ENCODE data around the gene SFRP5.
A peak's percentile ranks its signal among the peaks of the same experiment; 100 is the strongest.

SFRP5 gene

DNA sequence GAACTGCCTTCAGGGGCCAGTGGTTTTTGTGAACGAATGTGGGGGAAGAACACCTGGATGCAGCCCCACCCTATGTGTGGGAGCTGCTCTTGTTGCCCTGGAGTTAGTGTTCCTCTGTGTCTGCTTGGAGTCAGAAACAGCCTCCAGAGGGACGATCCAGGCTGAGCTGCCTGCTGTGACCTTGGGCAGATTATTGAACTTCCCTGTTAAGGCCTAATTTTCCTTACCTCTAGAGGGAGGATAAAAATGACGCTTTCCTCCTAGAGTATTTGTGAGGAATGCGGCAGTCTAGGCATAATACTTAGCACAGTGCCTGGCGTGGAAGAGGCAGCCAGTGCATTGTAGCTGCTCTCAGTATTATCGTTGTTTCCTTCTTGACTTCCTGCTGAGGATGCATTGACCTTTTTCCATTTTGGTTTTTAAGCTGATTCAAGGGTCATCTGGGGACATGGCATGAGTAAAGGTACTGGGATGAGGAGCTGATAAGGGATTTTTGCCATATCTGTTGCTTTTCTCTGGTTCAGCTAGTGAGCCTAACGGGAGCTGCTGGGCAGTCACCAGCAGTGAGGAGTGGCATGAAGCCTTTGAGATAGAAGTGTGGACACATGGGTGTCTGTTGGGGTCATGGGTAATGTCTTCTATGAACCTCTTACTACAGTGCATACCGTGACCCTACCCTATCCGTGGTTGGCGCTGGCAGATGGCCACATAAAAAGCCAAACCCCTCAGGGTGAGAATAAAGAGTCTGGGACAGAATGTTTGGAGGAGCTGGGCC, 28.4 kb downstream of the SFRP5 start:
- TF ChIP-seq, protein P1, sequence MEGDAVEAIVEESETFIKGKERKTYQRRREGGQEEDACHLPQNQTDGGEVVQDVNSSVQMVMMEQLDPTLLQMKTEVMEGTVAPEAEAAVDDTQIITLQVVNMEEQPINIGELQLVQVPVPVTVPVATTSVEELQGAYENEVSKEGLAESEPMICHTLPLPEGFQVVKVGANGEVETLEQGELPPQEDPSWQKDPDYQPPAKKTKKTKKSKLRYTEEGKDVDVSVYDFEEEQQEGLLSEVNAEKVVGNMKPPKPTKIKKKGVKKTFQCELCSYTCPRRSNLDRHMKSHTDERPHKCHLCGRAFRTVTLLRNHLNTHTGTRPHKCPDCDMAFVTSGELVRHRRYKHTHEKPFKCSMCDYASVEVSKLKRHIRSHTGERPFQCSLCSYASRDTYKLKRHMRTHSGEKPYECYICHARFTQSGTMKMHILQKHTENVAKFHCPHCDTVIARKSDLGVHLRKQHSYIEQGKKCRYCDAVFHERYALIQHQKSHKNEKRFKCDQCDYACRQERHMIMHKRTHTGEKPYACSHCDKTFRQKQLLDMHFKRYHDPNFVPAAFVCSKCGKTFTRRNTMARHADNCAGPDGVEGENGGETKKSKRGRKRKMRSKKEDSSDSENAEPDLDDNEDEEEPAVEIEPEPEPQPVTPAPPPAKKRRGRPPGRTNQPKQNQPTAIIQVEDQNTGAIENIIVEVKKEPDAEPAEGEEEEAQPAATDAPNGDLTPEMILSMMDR (IDR thresholded peaks at IDR 0.05; ENCODE audit: low read depth, low read length): no peak
- H3K4me3 ChIP-seq (ENCODE audit: low read depth, low read length): no peak overlapping the region

DNA sequence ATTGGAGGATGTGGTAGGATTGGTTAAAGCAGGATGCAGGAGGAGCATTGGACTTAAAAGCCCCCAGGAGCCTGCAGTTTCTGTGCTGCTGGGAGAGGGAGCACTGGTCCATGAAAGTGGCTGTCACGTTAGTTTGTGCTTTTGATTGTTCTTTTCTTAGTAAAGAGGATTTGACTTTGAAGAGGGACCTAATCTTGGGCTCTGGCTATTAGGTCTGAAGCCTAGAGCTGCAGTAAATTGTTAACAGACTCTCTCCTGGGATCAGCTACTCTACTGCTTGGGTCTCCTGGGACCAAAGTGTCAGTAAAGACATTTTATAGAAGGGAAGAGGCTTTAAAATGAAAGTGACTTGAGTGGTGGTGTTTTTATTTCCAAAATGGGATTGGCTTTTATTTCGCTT, 31.2 kb downstream of the SFRP5 start:
- TF ChIP-seq, protein P1 (IDR thresholded peaks at IDR 0.05; ENCODE audit: low read depth, low read length): no peak
- no peak overlapping the region for H3K4me3 ChIP-seq (ENCODE audit: low read depth, low read length)

DNA sequence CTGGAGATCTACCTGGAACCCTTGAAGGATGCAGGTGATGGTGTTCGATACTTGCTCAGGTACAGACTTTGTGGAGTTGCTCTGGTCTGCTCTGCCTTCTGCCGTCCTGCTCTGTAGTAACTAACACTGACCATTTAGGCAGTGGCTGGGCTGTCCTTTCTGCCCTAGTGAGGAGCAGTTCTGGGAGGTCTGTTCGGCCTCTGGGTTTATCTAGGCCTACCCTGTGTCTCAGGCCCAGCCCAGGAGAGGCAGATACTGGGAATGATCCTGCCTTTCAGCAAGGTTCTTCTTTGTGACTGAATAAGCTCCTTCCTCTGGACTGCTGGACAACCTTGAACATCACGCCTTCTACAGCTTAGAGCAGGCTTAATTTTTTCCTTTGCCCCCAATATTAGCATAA, 33.2 kb downstream of the SFRP5 start:
- H3K4me3 ChIP-seq (ENCODE audit: low read depth, low read length): no peak overlapping the region
- TF ChIP-seq, protein P1 (IDR thresholded peaks at IDR 0.05; ENCODE audit: low read depth, low read length): no peak

DNA sequence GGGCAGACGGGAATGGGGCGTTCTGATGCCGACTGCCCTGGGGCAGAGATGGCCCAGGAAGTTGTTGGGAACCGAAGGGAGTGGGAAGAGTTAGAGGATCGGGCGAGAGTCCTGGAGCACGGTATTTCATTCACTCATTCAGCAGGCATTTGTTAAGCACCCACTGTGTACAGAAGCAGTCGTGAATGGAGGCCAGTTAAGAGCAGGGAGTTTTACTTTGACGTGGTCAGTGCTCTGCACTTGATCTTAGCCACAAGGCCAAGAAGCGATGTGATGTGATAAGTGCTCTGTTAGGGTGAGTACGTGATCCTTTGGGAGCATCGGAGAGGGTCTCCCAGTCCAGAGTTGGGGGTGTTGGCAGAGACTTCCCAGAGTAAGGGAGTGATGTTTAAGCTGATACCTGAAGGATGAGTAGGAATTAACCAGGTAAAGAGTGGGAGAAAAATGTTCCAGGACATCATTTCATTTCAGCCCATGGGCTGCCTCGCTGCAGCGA, 34.0 kb downstream of the SFRP5 start:
- TF ChIP-seq, protein P1 (IDR thresholded peaks at IDR 0.05; ENCODE audit: low read depth, low read length): no peak
- peak overlapping the region; percentile 96 for H3K4me3 ChIP-seq (ENCODE audit: low read depth, low read length)

DNA sequence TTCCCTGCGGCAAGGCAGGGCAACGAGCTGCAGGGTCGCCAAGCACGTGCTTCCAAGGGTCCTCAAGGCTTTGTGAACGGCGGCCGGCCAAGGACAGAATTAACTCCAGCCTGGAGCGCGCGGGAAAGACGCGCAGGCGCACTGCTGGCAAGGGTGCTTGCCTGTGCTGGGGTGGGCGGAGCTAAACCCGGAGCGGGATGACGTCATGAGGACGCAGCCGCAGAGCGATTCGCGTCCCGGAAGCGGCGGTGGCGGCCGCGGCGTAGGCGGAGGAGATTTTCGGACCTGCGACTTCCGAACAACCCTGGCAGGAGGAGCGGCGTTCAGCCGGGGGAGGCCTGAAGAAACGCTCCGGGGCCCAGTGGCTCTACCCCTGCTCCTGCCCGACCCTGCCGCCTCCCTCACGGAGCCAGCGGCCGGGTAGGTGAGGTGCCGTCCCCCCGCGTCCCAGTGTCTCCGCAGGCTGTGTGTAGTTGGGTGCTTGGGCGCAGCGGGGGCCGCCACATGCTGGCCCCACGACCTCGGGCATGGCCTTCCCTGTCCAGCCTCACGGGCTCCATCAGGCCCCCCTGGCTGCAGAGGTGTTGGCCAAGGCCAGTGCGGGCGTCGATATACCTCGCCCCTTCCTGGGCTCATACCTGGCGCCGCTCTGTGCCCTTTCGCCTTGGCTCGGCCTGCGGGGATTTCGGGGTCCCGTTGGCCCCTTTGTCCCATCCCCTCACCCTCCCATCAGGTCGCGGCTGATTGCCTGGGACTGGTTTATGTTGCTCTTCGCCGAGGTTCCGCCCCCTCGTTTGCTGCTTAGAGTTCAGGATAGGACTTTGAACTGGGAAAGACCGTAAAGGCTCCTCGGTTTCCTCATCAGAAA, 34.7 kb downstream of the SFRP5 start, which contains the start of gene ZFYVE27:
Gene ZFYVE27 (plus strand): TSS at position 227 of the 868 bp plus-strand sequence. CDS start 1,350 bp downstream, outside the sequence.
- peak within 1 kb of the TSS; percentile 96 for H3K4me3 ChIP-seq (ENCODE audit: low read depth, low read length)
- TF ChIP-seq, protein P1 (IDR thresholded peaks at IDR 0.05; ENCODE audit: low read depth, low read length): no peak

DNA sequence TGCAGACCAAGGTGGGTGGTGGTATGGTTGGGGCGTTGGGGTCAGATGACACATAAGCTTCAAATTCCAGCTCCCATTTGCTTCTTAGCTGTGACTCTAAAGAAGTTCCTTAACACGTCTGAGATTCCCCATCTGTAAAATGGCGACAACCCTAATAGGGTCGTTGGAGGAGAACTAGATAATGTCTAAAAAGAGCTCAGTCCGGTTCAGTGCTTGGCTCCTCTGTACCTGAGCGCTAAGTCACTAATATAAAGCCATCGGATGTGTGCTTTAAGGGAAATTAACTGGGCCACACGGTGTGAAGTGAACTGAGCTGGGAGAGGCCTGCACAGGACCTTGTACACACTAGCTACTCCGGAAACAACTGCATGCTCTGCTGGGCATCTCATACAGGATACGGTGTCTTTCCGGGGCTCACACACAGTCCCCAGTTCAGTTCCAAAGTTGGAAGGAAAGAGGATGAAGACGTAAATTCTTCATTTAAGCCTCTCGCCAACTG, 35.3 kb downstream of the SFRP5 start:
- TF ChIP-seq, protein P1 (IDR thresholded peaks at IDR 0.05; ENCODE audit: low read depth, low read length): no peak
- peak overlapping the region; percentile 96; the same call in 1 of the 2 replicates for H3K4me3 ChIP-seq (ENCODE audit: low read depth, low read length)

Data from WI38 (cell line).